Measurements from ENCODE around the gene MRPL34. TPM values are rescaled to one million over a fixed set of nuclear protein-coding genes. Genes with fewer than 3 reads are reported as not detected.

Gene MRPL34
- polyA plus RNA-seq, 1 of the 3 experiments (the other 2 are of a cell fraction): 72.9 TPM

DNA sequence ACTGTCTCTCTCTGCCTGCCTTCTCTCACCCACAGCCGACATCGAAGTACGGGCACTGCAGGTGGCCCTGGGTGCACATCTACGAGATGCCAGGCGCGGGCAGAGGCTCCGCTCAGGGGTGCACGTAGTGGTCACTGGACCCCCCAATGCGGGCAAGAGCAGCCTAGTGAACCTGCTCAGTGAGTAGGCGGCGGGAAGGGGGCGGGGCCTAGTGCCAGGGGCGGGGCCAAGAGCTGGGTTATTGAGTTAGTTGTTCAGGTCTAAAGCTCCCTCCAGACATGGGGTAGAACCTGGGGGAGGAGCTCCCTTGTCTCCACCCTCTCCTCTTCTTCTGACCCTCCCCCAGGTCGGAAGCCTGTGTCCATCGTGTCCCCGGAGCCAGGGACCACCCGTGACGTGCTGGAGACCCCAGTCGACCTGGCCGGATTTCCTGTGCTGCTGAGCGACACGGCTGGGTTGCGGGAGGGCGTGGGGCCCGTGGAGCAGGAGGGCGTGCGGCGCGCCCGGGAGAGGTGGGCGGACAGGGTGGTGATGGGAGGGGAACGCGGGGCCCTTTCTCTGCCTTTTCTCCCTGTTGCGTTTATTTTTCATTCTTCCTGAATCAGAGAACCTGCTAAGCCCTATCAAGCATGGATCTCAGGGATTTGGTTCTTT is 33.5 kb downstream of the MRPL34 start:
- Histone ChIP-seq H4K20me1 (ENCODE audit: insufficient read depth) (no peaks in the 10 kb centered on the region), H3K4me3 (ENCODE audit: low read depth in 2 of 2, low read length in 1 of 2) (no peak overlapping the region), H3K9me2 (no peaks in the 10 kb centered on the region), H3F3A (replicated peaks; ENCODE audit: insufficient read depth) (peaks cover 6% of the 10 kb centered on the region), H3K4me1 (ENCODE audit: control insufficient read depth in 1 of 2, insufficient read depth in 2 of 2, low read depth in 1 of 2, low read length in 1 of 2) (peaks cover 0 to 13% of the 10 kb centered on the region in 2 experiments; a peak in 1 of 4 replicates), H2AFZ (ENCODE audit: low read depth) (no peak overlapping the region), H3K27me3 (ENCODE audit: insufficient read depth) (no peaks in the 10 kb centered on the region), H3K27ac (ENCODE audit: low read depth in 2 of 2, low read length in 1 of 2) (no peak overlapping the region), H3K79me2 (ENCODE audit: insufficient read depth) (peaks cover 8% of the 10 kb centered on the region; the same call in 1 of the 2 replicates), H3K9ac (no peak overlapping the region), H3K9me3 (no peaks in the 10 kb centered on the region), H3K36me3 (replicated peaks in 1 of 2; ENCODE audit: control insufficient read depth in 1 of 2, insufficient read depth in 2 of 2, low read length in 1 of 2) (peaks cover 0 to 7% of the 10 kb centered on the region in 2 experiments), H3K4me2 (no peak overlapping the region)
- ChIA-PET CTCF (interaction anchor here (3.0 kb wide), 1 partner anchor 47 kb away, joined by 12 read pairs; no protein-coding TSS in a partner anchor), POLR2A (no interaction called here)
- peak; percentile 63 for DNase-seq
- 91% methylated on average over 34 of the region's 34 CpGs for WGBS (ENCODE audit: low lambda C conversion rate)
- no peak for TF ChIP-seq SMC3 (IDR thresholded peaks at IDR 0.05; ENCODE audit: low read depth, low read length)
- TF ChIP-seq MXI1 (IDR thresholded peaks at IDR 0.05; ENCODE audit: low read depth, low read length): no peak
- TF ChIP-seq MEF2A (IDR thresholded peaks at IDR 0.05; ENCODE audit: borderline replicate concordance, low read depth): no peak
- TF ChIP-seq, protein P1, sequence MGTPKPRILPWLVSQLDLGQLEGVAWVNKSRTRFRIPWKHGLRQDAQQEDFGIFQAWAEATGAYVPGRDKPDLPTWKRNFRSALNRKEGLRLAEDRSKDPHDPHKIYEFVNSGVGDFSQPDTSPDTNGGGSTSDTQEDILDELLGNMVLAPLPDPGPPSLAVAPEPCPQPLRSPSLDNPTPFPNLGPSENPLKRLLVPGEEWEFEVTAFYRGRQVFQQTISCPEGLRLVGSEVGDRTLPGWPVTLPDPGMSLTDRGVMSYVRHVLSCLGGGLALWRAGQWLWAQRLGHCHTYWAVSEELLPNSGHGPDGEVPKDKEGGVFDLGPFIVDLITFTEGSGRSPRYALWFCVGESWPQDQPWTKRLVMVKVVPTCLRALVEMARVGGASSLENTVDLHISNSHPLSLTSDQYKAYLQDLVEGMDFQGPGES (IDR thresholded peaks at IDR 0.05; ENCODE audit: low read depth, low read length): no peak
- no peak for TF ChIP-seq ZBTB33 (IDR thresholded peaks at IDR 0.05; ENCODE audit: borderline replicate concordance, low read depth)

DNA sequence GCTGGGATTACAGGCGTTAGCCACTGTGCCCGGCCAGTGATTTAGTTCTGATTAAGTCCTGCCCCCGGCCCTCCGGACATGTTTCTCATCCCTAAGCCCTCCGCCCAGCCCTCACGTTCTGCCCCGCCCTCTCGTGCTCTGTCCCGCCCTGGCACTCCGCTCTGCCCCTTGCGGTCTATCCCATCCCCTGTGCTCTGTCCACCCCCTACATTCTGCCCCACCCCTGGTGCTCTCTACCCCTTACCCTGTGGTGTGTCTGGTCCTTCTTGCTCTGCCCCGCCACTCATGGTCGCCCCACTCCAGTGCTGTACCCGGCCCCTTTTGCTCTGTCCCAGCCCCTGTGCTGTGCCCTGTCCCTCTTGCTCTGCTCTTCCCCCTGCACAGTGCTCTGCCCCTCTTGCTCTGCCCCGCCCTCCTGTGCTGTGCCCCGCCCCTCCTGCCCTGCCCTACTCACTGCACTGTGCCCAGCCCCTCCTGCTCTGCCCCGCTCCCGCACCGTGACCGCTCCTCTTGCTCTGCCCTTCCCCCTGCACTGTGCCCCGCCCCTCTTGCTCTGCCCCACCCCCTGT is 34.7 kb downstream of the MRPL34 start:
- peaks cover 0 to 9% of the 10 kb centered on the region in 2 experiments; a peak in 1 of 4 replicates for H3K4me1 ChIP-seq (ENCODE audit: control insufficient read depth in 1 of 2, insufficient read depth in 2 of 2, low read depth in 1 of 2, low read length in 1 of 2)
- H2AFZ ChIP-seq (ENCODE audit: low read depth): no peak overlapping the region
- peaks cover 8% of the 10 kb centered on the region; the same call in 1 of the 2 replicates for H3K79me2 ChIP-seq (ENCODE audit: insufficient read depth)
- H3K4me3 ChIP-seq (ENCODE audit: low read depth in 2 of 2, low read length in 1 of 2): no peak overlapping the region
- no peak for DNase-seq
- H3K9ac ChIP-seq: no peak overlapping the region
- POLR2A ChIA-PET: interaction anchor here (0.6 kb wide), 1 partner anchor 645 kb away, joined by 3 read pairs; no protein-coding TSS in a partner anchor
- H3K9me3 ChIP-seq: no peaks in the 10 kb centered on the region
- peaks cover 0 to 7% of the 10 kb centered on the region in 2 experiments for H3K36me3 ChIP-seq (replicated peaks in 1 of 2; ENCODE audit: control insufficient read depth in 1 of 2, insufficient read depth in 2 of 2, low read length in 1 of 2)
- no peak overlapping the region for H3K4me2 ChIP-seq
- peaks cover 6% of the 10 kb centered on the region for H3F3A ChIP-seq (replicated peaks; ENCODE audit: insufficient read depth)
- CTCF ChIA-PET: interaction anchor here (1.0 to 3.0 kb wide), 2 partner anchors 45 to 55 kb away, joined by 3 to 12 read pairs; no protein-coding TSS in a partner anchor
- WGBS (ENCODE audit: low lambda C conversion rate): 94% methylated on average over 21 of the region's 21 CpGs
- H3K27me3 ChIP-seq (ENCODE audit: insufficient read depth): no peaks in the 10 kb centered on the region
- no peaks in the 10 kb centered on the region for H3K9me2 ChIP-seq
- TF ChIP-seq FOXJ3 (CRISPR knock-in tag; IDR thresholded peaks at IDR 0.05): no peak
- no peak for TF ChIP-seq USF1 (IDR thresholded peaks at IDR 0.05; ENCODE audit: borderline replicate concordance, low read depth)
- TF ChIP-seq EZH2phosphoT487 (IDR thresholded peaks at IDR 0.05; ENCODE audit: borderline replicate concordance, low read depth): no peak
- no peak for TF ChIP-seq CTCF (IDR thresholded peaks at IDR 0.05)
- no peak for TF ChIP-seq RFX5 (IDR thresholded peaks at IDR 0.05; ENCODE audit: low read length)
- no peak for TF ChIP-seq SMC3 (IDR thresholded peaks at IDR 0.05; ENCODE audit: low read depth, low read length)
- TF ChIP-seq, protein P2, sequence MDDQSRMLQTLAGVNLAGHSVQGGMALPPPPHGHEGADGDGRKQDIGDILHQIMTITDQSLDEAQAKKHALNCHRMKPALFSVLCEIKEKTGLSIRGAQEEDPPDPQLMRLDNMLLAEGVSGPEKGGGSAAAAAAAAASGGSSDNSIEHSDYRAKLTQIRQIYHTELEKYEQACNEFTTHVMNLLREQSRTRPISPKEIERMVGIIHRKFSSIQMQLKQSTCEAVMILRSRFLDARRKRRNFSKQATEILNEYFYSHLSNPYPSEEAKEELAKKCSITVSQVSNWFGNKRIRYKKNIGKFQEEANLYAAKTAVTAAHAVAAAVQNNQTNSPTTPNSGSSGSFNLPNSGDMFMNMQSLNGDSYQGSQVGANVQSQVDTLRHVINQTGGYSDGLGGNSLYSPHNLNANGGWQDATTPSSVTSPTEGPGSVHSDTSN (IDR thresholded peaks at IDR 0.05): no peak
- no peak overlapping the region for H3K27ac ChIP-seq (ENCODE audit: low read depth in 2 of 2, low read length in 1 of 2)
- no peaks in the 10 kb centered on the region for H4K20me1 ChIP-seq (ENCODE audit: insufficient read depth)

Measured in SK-N-SH (cell line).